Astrocyte (in vitro differentiated cells and primary cell): Measurements from ENCODE around the gene ZDHHC14.

Source experiments
- CTCF ChIP-seq: IDR thresholded peaks from 2 replicates; pipeline ENCODE4 v1.5.1; 2011; ENCODE audit warnings: low read depth, mild to moderate bottlenecking, inconsistent platforms, low read length, moderate library complexity; ENCODE audit not compliant: insufficient read depth
- EZH2 ChIP-seq: IDR thresholded peaks from 2 replicates; pipeline ENCODE4 v1.6.1; 2012; ENCODE audit warnings: mild to moderate bottlenecking, low read length, inconsistent platforms; ENCODE audit not compliant: insufficient read depth

- TF ChIP-seq CTCF = no peak
- TF ChIP-seq EZH2 = no peak
These were observed 74.9 kb downstream of the ZDHHC14 start for GRCh38 chr6:157455731-157456523.
